AG09319 (cell line): ENCODE results near the gene ATOH7.

Experiments used
- DNase-seq: peaks from one replicate; pipeline ENCODE4 v3.0.0-alpha.2; 2010; ENCODE audit warnings: low read depth; ENCODE audit errors: extremely low read depth
- TF ChIP-seq, protein P1 (sequence below): IDR thresholded peaks from 2 replicates; pipeline ENCODE4 v1.5.1; 2011; ENCODE audit warnings: low read depth, mild to moderate bottlenecking, inconsistent platforms, low read length, moderate library complexity

The ATOH7 gene

DNA sequence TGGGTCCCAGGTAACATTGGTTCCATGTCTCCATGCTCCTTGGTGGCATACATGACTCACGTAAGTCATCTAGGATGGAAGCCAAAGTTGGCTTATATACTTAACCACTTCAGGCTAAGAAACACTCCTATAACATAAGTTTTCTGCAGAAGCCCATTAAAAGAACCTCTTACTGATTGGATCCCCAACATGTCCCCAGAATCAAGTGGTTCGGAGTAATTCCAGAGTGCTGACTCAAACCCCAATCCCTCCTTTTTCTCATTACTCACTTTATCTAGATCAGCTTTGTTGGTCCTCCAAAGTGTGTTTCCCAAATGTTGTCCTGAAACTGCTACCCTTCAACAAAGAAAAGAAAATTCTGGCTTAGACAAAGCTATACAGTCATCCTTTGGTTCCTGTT, 10.1 kb upstream of the ATOH7 start:
- DNase-seq: no peak
- TF ChIP-seq, protein P1, sequence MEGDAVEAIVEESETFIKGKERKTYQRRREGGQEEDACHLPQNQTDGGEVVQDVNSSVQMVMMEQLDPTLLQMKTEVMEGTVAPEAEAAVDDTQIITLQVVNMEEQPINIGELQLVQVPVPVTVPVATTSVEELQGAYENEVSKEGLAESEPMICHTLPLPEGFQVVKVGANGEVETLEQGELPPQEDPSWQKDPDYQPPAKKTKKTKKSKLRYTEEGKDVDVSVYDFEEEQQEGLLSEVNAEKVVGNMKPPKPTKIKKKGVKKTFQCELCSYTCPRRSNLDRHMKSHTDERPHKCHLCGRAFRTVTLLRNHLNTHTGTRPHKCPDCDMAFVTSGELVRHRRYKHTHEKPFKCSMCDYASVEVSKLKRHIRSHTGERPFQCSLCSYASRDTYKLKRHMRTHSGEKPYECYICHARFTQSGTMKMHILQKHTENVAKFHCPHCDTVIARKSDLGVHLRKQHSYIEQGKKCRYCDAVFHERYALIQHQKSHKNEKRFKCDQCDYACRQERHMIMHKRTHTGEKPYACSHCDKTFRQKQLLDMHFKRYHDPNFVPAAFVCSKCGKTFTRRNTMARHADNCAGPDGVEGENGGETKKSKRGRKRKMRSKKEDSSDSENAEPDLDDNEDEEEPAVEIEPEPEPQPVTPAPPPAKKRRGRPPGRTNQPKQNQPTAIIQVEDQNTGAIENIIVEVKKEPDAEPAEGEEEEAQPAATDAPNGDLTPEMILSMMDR: no peak

DNA sequence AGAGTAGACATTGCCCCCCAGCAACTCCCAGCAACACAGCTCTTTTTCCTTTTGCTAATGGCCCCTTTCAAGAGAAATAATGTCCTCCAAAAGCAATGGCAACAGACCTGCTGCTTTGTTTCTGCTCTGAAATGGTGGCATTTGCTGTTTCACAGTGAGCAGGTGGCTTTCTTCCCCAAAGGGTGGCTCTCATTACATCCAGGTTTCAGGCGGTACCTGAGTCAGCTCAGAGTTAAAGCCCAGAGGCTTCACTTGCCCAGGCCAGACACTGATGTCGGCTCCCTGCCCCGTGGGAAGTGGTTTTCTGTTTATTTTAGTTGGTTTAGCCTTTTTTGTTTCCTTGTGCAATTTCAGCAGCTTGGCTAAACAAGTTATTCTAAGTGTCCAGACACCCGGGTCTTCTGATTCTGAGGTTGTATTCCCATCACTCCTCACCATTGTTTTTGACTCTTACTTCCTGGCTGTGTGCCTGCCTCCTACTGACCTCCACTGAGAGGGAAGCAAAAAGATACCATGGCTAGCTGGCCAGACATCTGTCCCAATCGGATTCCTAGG, 7.8 kb upstream of the ATOH7 start:
- no peak for DNase-seq
- TF ChIP-seq, protein P1: no peak

DNA sequence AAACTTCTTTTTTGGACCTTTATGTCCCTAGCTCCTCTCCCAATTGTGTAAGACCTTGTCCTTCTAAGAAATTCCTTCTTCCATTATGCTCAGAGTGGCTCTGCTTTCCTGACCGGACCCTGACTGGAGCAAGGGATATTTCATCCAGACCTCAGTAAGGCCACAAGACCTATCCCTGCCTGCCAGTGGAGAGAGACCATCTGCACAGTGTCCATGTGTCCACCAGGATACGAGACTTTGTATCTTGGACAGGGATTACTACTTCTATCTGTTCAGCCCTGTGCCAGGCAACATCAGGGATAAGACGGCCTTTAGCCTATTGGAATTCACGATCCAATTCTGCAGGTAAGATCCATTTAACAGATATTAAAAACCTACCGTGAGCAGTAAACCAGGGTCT, 7.2 kb upstream of the ATOH7 start:
- TF ChIP-seq, protein P1: no peak
- DNase-seq: no peak

GRCh38 chr10:68238371-68238770, 6.5 kb upstream of the ATOH7 start:
- TF ChIP-seq, protein P1: no peak
- no peak for DNase-seq

- no peak for DNase-seq
- TF ChIP-seq, protein P1: no peak
Measured at GRCh38 chr10:68237173-68237572, 5.3 kb upstream of the ATOH7 start.

GRCh38 chr10:68235581-68235980, 3.7 kb upstream of the ATOH7 start:
- TF ChIP-seq, protein P1: no peak
- no peak for DNase-seq

DNA sequence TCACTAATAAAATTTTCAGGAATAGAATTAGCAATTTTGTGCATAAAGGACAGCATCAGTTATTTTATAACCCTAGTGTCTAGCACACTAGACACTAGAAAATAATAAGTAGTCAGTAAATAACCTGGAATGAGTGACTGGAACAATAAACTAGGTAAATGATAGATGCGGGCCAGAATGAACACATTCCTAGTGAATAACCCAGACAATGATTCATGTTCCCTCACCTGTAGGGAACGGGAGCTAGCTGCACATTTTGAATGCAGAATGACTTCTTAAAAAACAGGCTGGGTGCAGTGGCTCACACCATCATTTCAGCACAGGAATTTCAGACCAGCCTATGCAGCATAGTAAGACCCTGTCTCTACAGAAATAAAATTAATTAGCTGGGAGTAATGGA, 3.2 kb upstream of the ATOH7 start:
- DNase-seq: no peak
- TF ChIP-seq, protein P1: no peak
